HepG2 (cell line): Measurements from ENCODE around the gene PLCXD1. TPM values are rescaled to one million over a fixed set of nuclear protein-coding genes. Genes with fewer than 3 reads are reported as not detected.

Source experiments
- ARNT ChIP-seq: fragments of 450-650 bp; IDR thresholded peaks from 2 replicates; pipeline ENCODE4 v1.6.1; 2017
- CBFB ChIP-seq: sonication (generic); formaldehyde crosslinking; IDR thresholded peaks from 2 replicates; pipeline ENCODE4 v1.4.0; 2020; ENCODE audit warnings: missing genetic modification reagents
- CHD2 ChIP-seq: IDR thresholded peaks from 2 replicates; pipeline ENCODE4 v1.6.1; 2011; ENCODE audit warnings: low read depth, low read length, improper control_type of control experiment
- FLYWCH1 ChIP-seq: sonication (generic); formaldehyde crosslinking; IDR thresholded peaks from 2 replicates; pipeline ENCODE4 v1.8.1; 2023; ENCODE audit warnings: mild to moderate bottlenecking, missing genetic modification reagents
- FOXO1 ChIP-seq: sonication (generic); formaldehyde crosslinking; IDR thresholded peaks from 2 replicates; pipeline ENCODE4 v1.4.0; 2020; ENCODE audit warnings: missing genetic modification reagents
- GPN1 ChIP-seq: sonication (generic); formaldehyde crosslinking; IDR thresholded peaks from 2 replicates; pipeline ENCODE4 v1.5.1; 2020; ENCODE audit warnings: missing genetic modification reagents, borderline replicate concordance
- JARID2 ChIP-seq: sonication (generic); formaldehyde crosslinking; IDR thresholded peaks from 2 replicates; pipeline ENCODE4 v1.8.1; 2023; ENCODE audit warnings: missing genetic modification reagents, inconsistent platforms; ENCODE audit not compliant: insufficient replicate concordance
- MLLT10 ChIP-seq: sonication (generic); formaldehyde crosslinking; IDR thresholded peaks from 2 replicates; pipeline ENCODE4 v1.4.0; 2020; ENCODE audit warnings: missing genetic modification reagents
- NKX3-1 ChIP-seq: sonication (generic); formaldehyde crosslinking; IDR thresholded peaks from 2 replicates; pipeline ENCODE4 v1.5.0; 2020; ENCODE audit warnings: missing genetic modification reagents
- RBFOX2 ChIP-seq: fragments of 200-400 bp; formaldehyde crosslinking; IDR thresholded peaks from 2 replicates; pipeline ENCODE4 v1.6.1; 2017; ENCODE audit warnings: low read depth, mild to moderate bottlenecking, low read length
- REPIN1 ChIP-seq: sonication (generic); formaldehyde crosslinking; IDR thresholded peaks from 2 replicates; pipeline ENCODE4 v1.8.0; 2022; ENCODE audit warnings: missing genetic modification reagents, low read depth, mild to moderate bottlenecking, borderline replicate concordance
- SATB2 ChIP-seq: sonication (generic); formaldehyde crosslinking; IDR thresholded peaks from 2 replicates; pipeline ENCODE4 v1.5.0; 2020; ENCODE audit warnings: missing genetic modification reagents
- ZFP41 ChIP-seq: sonication (generic); formaldehyde crosslinking; IDR thresholded peaks from 2 replicates; pipeline ENCODE4 v1.4.0; 2020; ENCODE audit warnings: mild to moderate bottlenecking, missing genetic modification reagents, borderline replicate concordance
- ZNF274 ChIP-seq: sonication (generic); formaldehyde crosslinking; IDR thresholded peaks from 2 replicates; pipeline ENCODE4 v1.5.1; 2020; ENCODE audit warnings: mild to moderate bottlenecking, missing genetic modification reagents
- ZNF343 ChIP-seq: sonication (generic); formaldehyde crosslinking; IDR thresholded peaks from 2 replicates; pipeline ENCODE4 v1.4.0; 2020; ENCODE audit warnings: mild to moderate bottlenecking, missing genetic modification reagents
- ZNF629 ChIP-seq: sonication (generic); formaldehyde crosslinking; conservative IDR thresholded peaks from 2 replicates; pipeline ENCODE4 v1.5.0; 2020; ENCODE audit warnings: missing genetic modification reagents
- ZNF790 ChIP-seq: sonication (generic); formaldehyde crosslinking; IDR thresholded peaks from 2 replicates; pipeline ENCODE4 v1.8.0; 2022; ENCODE audit warnings: missing genetic modification reagents, mild to moderate bottlenecking, borderline replicate concordance
- ZNF83 ChIP-seq: sonication (generic); formaldehyde crosslinking; IDR thresholded peaks from 2 replicates; pipeline ENCODE4 v1.4.0; 2020; ENCODE audit warnings: missing genetic modification reagents, mild to moderate bottlenecking, borderline replicate concordance
- ZSCAN30 ChIP-seq: sonication (generic); formaldehyde crosslinking; IDR thresholded peaks from 2 replicates; pipeline ENCODE4 v1.5.0; 2020; ENCODE audit warnings: mild to moderate bottlenecking, missing genetic modification reagents
- polyA plus RNA-seq, 8 experiments: library from polyadenylated mRNA; depleted of rRNA in 3 of 8; stranded (reverse) in 7 of 8; unstranded in 1 of 8; fragments of >200 nt; fragmentation: Illumina TruSeq in 4 of 8; extraction: Trizol in 4 of 8; gene quantifications; 2 replicates each; pipeline versions ENCODE4 v1.2.1 to v1.2.3, GENCODE V29; 2011 to 2016; ENCODE audit warnings: low read depth in 4 of 8, missing spikeins in 1 of 8, mixed read lengths in 1 of 8; ENCODE audit not compliant: insufficient read depth in 1 of 8
- total RNA-seq, 5 experiments: library from RNA; depleted of rRNA; stranded (reverse); fragments of >200 nt; fragmentation: Illumina TruSeq; extraction: Trizol; gene quantifications; 2 replicates each; pipeline ENCODE4 v1.2.3, GENCODE V29; 2016; ENCODE audit warnings: low read depth in 1 of 5
- TF ChIP-seq, protein P1 (sequence below): sonication (generic); formaldehyde crosslinking; IDR thresholded peaks from 2 replicates; pipeline ENCODE4 v1.5.1; 2020; ENCODE audit warnings: mild to moderate bottlenecking, missing genetic modification reagents, borderline replicate concordance
- TF ChIP-seq, protein P2 (sequence below): sonication (generic); formaldehyde crosslinking; IDR thresholded peaks from 2 replicates; pipeline ENCODE4 v1.5.0; 2020; ENCODE audit warnings: missing genetic modification reagents, mild to moderate bottlenecking, borderline replicate concordance
- TF ChIP-seq, protein P3 (sequence below): sonication (generic); formaldehyde crosslinking; IDR thresholded peaks from 2 replicates; pipeline ENCODE4 v1.5.0; 2020; ENCODE audit warnings: missing genetic modification reagents
- TF ChIP-seq, protein P4 (sequence below): sonication (generic); formaldehyde crosslinking; IDR thresholded peaks from 2 replicates; pipeline ENCODE4 v1.4.0; 2020; ENCODE audit warnings: missing genetic modification reagents, mild to moderate bottlenecking, borderline replicate concordance
- TF ChIP-seq, protein P5 (sequence below): IDR thresholded peaks from 2 replicates; pipeline ENCODE4 v1.6.1; 2016; ENCODE audit warnings: low read depth

The PLCXD1 gene
- total and polyA plus RNA-seq, 2 of the 13 experiments (the other 11 are each of a cell fraction or from before 2014, with no cell fraction given) = 87.7 to 153 TPM

DNA sequence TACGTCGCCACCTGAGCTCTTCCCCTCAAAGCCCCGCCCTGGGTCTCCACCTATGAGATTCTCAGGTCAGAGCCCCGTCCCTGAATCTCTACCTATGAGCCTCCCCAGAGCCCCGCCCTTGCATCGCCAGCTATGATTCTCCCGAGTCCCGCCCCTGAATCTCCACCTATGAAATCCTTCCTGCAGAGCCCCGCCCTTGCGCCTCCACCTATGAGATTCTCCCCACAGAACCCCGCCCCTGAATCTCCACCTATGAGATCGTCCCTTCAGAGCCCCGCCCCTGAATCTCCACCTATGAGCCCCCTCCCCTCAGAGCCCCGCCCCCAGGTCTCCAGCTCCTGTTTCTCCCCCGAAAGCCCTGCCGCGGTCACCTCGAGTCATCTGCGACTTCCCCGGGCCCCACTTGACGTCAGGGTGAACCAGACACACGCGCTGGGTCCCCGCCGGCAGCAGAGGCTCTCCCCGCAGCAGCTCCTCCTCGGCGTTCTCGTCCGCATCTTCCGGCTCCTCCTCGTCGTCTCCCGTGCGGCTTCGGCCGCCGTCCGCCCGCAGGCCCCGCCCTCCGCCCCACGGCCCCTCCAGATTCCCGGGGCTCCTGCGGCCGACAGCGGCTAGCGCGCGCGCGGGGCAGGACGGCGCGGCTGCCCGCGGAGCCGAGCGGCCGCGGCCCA is 37.0 kb downstream of the PLCXD1 start (continued):
- no peak for TF ChIP-seq ZNF274 (CRISPR knock-in tag)
- TF ChIP-seq RBFOX2 = peak; percentile 63; the same call in 1 of the 2 replicates
- TF ChIP-seq, protein P1, sequence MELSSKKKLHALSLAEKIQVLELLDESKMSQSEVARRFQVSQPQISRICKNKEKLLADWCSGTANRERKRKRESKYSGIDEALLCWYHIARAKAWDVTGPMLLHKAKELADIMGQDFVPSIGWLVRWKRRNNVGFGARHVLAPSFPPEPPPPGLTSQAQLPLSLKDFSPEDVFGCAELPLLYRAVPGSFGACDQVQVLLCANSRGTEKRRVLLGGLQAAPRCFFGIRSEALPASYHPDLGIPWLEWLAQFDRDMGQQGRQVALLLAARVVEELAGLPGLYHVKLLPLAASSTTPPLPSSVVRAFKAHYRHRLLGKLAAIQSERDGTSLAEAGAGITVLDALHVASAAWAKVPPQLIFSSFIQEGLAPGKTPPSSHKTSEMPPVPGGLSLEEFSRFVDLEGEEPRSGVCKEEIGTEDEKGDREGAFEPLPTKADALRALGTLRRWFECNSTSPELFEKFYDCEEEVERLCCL (CRISPR knock-in tag) = no peak
- no peak for TF ChIP-seq JARID2 (CRISPR knock-in tag)
- TF ChIP-seq CHD2 = peak; percentile 27; the same call in 1 of the 2 replicates
- TF ChIP-seq, protein P2, sequence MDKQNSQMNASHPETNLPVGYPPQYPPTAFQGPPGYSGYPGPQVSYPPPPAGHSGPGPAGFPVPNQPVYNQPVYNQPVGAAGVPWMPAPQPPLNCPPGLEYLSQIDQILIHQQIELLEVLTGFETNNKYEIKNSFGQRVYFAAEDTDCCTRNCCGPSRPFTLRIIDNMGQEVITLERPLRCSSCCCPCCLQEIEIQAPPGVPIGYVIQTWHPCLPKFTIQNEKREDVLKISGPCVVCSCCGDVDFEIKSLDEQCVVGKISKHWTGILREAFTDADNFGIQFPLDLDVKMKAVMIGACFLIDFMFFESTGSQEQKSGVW (CRISPR knock-in tag) = no peak
- no peak for TF ChIP-seq ZSCAN30 (CRISPR knock-in tag)
- TF ChIP-seq, protein P3, sequence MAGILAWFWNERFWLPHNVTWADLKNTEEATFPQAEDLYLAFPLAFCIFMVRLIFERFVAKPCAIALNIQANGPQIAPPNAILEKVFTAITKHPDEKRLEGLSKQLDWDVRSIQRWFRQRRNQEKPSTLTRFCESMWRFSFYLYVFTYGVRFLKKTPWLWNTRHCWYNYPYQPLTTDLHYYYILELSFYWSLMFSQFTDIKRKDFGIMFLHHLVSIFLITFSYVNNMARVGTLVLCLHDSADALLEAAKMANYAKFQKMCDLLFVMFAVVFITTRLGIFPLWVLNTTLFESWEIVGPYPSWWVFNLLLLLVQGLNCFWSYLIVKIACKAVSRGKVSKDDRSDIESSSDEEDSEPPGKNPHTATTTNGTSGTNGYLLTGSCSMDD (CRISPR knock-in tag) = no peak
- TF ChIP-seq ZFP41 (CRISPR knock-in tag) = no peak
- TF ChIP-seq, protein P4, sequence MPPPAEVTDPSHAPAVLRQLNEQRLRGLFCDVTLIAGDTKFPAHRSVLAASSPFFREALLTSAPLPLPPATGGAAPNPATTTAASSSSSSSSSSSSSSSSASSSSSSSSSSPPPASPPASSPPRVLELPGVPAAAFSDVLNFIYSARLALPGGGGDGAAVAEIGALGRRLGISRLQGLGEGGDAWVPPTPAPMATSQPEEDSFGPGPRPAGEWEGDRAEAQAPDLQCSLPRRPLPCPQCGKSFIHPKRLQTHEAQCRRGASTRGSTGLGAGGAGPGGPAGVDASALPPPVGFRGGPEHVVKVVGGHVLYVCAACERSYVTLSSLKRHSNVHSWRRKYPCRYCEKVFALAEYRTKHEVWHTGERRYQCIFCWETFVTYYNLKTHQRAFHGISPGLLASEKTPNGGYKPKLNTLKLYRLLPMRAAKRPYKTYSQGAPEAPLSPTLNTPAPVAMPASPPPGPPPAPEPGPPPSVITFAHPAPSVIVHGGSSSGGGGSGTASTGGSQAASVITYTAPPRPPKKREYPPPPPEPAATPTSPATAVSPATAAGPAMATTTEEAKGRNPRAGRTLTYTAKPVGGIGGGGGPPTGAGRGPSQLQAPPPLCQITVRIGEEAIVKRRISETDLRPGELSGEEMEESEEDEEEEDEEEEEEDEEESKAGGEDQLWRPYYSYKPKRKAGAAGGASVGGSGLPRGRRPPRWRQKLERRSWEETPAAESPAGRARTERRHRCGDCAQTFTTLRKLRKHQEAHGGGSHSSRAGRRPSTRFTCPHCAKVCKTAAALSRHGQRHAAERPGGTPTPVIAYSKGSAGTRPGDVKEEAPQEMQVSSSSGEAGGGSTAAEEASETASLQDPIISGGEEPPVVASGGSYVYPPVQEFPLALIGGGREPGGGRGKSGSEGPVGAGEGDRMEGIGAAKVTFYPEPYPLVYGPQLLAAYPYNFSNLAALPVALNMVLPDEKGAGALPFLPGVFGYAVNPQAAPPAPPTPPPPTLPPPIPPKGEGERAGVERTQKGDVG = no peak
- no peak for TF ChIP-seq MLLT10 (CRISPR knock-in tag)
- no peak for TF ChIP-seq ZNF790 (CRISPR knock-in tag)
- TF ChIP-seq ZNF343 (CRISPR knock-in tag) = no peak
- TF ChIP-seq GPN1 = no peak
- TF ChIP-seq FOXO1 (CRISPR knock-in tag) = no peak
- no peak for TF ChIP-seq NKX3-1 (CRISPR knock-in tag)
- no peak for TF ChIP-seq ARNT
- no peak for TF ChIP-seq FLYWCH1 (CRISPR knock-in tag)
- TF ChIP-seq, protein P5, sequence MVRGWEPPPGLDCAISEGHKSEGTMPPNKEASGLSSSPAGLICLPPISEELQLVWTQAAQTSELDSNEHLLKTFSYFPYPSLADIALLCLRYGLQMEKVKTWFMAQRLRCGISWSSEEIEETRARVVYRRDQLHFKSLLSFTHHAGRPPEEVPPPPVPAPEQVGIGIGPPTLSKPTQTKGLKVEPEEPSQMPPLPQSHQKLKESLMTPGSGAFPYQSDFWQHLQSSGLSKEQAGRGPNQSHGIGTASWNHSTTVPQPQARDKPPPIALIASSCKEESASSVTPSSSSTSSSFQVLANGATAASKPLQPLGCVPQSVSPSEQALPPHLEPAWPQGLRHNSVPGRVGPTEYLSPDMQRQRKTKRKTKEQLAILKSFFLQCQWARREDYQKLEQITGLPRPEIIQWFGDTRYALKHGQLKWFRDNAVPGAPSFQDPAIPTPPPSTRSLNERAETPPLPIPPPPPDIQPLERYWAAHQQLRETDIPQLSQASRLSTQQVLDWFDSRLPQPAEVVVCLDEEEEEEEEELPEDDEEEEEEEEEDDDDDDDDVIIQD (CRISPR knock-in tag) = no peak
- TF ChIP-seq ZNF83 = no peak
- TF ChIP-seq ZNF629 (CRISPR knock-in tag) = no peak
- no peak for TF ChIP-seq CBFB (CRISPR knock-in tag)
- TF ChIP-seq REPIN1 (CRISPR knock-in tag) = no peak
- no peak for TF ChIP-seq SATB2
